ENCODE measurements around the gene WWOX. TPM values are rescaled to one million over a fixed set of nuclear protein-coding genes. Genes with fewer than 3 reads are reported as not detected.

The WWOX gene
- total RNA-seq, 2 experiments from 2014 or later = 14.3 to 16.5 TPM

GRCh38 chr16:78108451-78108850 lies 9.0 kb downstream of the WWOX start:
- intact Hi-C loops (cut with micrococcal nuclease) = no loop called here
- Mint-ChIP-seq H3K9me3 (no peaks in the 10 kb centered on the region), H3K36me3 (peaks cover 4% of the 10 kb centered on the region), H3K4me3 (no peak overlapping the region), H3K27ac (no peak overlapping the region), H3K4me1 (ENCODE audit: low read depth) (peaks cover 2% of the 10 kb centered on the region), H3K27me3 (no peaks in the 10 kb centered on the region)
- CTCF ChIA-PET = interaction anchor here (0.7 kb wide), 1 partner anchor 14 kb away, joined by 3 read pairs; no protein-coding TSS in a partner anchor
- DNase-seq = no peak
- POLR2A ChIA-PET = no interaction called here

GRCh38 chr16:78113258-78113657 lies 13.8 kb downstream of the WWOX start:
- no peaks in the 10 kb centered on the region for H3K9me3 Mint-ChIP-seq
- H3K4me1 Mint-ChIP-seq (ENCODE audit: low read depth) = no peaks in the 10 kb centered on the region
- DNase-seq = no peak
- H3K36me3 Mint-ChIP-seq = peaks cover 6% of the 10 kb centered on the region
- POLR2A ChIA-PET = no interaction called here
- CTCF ChIA-PET = no interaction called here
- no peak overlapping the region for H3K27ac Mint-ChIP-seq
- no peak overlapping the region for H3K4me3 Mint-ChIP-seq
- intact Hi-C loops (cut with micrococcal nuclease) = no loop called here
- H3K27me3 Mint-ChIP-seq = no peaks in the 10 kb centered on the region

GRCh38 chr16:78115659-78116058 lies 16.2 kb downstream of the WWOX start:
- DNase-seq = no peak
- POLR2A ChIA-PET = no interaction called here
- no peaks in the 10 kb centered on the region for H3K9me3 Mint-ChIP-seq
- peaks cover 6% of the 10 kb centered on the region for H3K36me3 Mint-ChIP-seq
- H3K27ac Mint-ChIP-seq = no peak overlapping the region
- H3K4me3 Mint-ChIP-seq = no peak overlapping the region
- no peaks in the 10 kb centered on the region for H3K27me3 Mint-ChIP-seq
- intact Hi-C loops (cut with micrococcal nuclease) = no loop called here
- H3K4me1 Mint-ChIP-seq (ENCODE audit: low read depth) = no peaks in the 10 kb centered on the region
- CTCF ChIA-PET = interaction anchor here (1.5 kb wide), 1 partner anchor 9 kb away, joined by 3 read pairs; no protein-coding TSS in a partner anchor

- intact Hi-C loops (cut with micrococcal nuclease) = no loop called here
- Mint-ChIP-seq H3K4me1 (ENCODE audit: low read depth) (no peaks in the 10 kb centered on the region), H3K9me3 (no peaks in the 10 kb centered on the region), H3K4me3 (no peak overlapping the region), H3K27me3 (no peaks in the 10 kb centered on the region), H3K36me3 (peaks cover 8% of the 10 kb centered on the region), H3K27ac (no peak overlapping the region)
- POLR2A ChIA-PET = no interaction called here
- DNase-seq = no peak
- CTCF ChIA-PET = no interaction called here
Measured at GRCh38 chr16:78116946-78117345, 17.5 kb downstream of the WWOX start.

GRCh38 chr16:78117391-78117790 lies 17.9 kb downstream of the WWOX start:
- H3K4me3 Mint-ChIP-seq = no peak overlapping the region
- no peak overlapping the region for H3K27ac Mint-ChIP-seq
- intact Hi-C loops (cut with micrococcal nuclease) = no loop called here
- ChIA-PET CTCF (no interaction called here), POLR2A (no interaction called here)
- DNase-seq = no peak
- H3K4me1 Mint-ChIP-seq (ENCODE audit: low read depth) = no peaks in the 10 kb centered on the region
- H3K36me3 Mint-ChIP-seq = peaks cover 8% of the 10 kb centered on the region
- no peaks in the 10 kb centered on the region for H3K9me3 Mint-ChIP-seq
- no peaks in the 10 kb centered on the region for H3K27me3 Mint-ChIP-seq

DNA sequence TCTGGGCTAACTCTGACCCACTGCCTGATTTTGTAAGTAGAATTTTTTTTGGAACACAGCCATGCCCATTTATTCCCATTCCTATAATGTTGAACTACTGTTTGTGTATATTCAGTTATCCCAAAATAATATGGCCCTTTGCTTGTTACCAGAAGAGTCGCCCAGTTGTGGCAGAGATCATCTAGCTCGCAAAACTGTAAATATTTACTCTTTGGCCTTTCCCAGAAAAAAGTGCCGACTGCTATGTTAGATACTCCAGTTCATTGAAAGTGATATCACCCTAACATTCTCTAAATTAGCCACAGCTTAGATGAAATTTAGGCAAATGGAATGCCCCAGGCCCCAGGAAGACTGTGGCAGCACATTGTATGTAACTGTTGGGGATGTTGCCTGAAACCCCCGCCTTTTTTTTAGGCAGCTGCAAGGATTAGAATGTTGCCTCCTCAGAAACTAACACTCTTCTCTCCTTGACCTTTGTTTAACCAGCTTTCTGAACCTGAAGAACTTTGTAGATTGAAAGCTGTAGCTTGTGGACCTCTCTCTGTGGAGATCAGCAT lies 19.1 kb downstream of the WWOX start:
- Mint-ChIP-seq H3K27ac (no peak overlapping the region), H3K27me3 (no peaks in the 10 kb centered on the region), H3K4me1 (ENCODE audit: low read depth) (peaks cover 2% of the 10 kb centered on the region), H3K4me3 (no peak overlapping the region), H3K9me3 (no peaks in the 10 kb centered on the region), H3K36me3 (peaks cover 8% of the 10 kb centered on the region)
- POLR2A ChIA-PET = no interaction called here
- CTCF ChIA-PET = interaction anchor here (1.3 kb wide), 1 partner anchor 118 kb away, joined by 3 read pairs; no protein-coding TSS in a partner anchor
- no peak for DNase-seq
- intact Hi-C loops (cut with micrococcal nuclease) = no loop called here

- no peaks in the 10 kb centered on the region for H3K27me3 Mint-ChIP-seq
- no peak overlapping the region for H3K27ac Mint-ChIP-seq
- ChIA-PET CTCF (interaction anchor here (0.8 to 3.5 kb wide), 4 partner anchors 15 to 114 kb away, joined by 3 to 15 read pairs (median 6); no protein-coding TSS in a partner anchor), POLR2A (no interaction called here)
- H3K4me1 Mint-ChIP-seq (ENCODE audit: low read depth) = peaks cover 7% of the 10 kb centered on the region
- H3K36me3 Mint-ChIP-seq = peaks cover 5% of the 10 kb centered on the region
- intact Hi-C loops (cut with micrococcal nuclease) = loop anchor here (1.0 to 10.0 kb wide), 3 partner anchors 112 to 1482 kb away; partner anchors contain the start of gene MAF
- no peaks in the 10 kb centered on the region for H3K9me3 Mint-ChIP-seq
- peak overlapping the region; percentile 31 for H3K4me3 Mint-ChIP-seq
- peak; percentile 28 for DNase-seq
Measured at GRCh38 chr16:78122774-78123315, 23.4 kb downstream of the WWOX start.

DNA sequence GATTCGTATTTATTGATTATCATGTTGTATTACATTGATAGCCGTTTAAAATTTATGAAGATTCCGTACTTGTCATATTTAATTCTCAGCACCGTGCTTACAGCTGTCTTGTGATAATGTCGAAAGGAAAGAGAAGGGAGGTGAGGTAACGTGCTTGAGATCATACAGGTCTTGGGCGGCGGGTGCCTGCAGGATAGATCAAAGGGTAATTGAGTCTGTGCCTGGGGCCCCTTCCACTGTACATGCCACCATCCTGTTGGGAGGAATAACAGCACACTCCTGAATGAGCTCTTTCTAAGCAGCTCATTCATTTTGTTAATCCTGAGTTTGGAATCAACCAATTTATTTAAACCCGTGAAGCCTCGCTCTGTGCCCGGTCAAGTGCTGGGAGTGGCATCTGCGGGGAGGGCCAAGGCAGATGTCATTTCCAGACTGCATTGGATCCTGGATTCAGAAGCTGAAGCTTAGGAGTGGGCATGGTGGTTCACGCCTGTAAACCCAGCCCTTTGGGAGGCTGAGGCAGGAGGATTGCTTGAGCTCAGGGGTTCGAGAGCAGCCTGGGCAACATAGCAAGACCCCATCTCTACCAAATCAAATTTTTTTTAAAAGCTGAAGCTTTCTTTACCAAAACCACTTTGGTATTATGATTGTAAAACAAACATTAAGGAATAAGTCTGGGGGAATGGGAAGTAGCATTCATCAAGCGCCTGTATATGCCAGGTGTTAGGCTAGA lies 25.8 kb downstream of the WWOX start:
- no peak for DNase-seq
- intact Hi-C loops (cut with micrococcal nuclease) = loop anchor here (10.0 kb wide), 1 partner anchor 1480 kb away; the partner anchor contains the start of gene MAF
- no peak overlapping the region for H3K27ac Mint-ChIP-seq

GRCh38 chr16:78126662-78127061 lies 27.2 kb downstream of the WWOX start:
- Mint-ChIP-seq H3K27ac (no peak overlapping the region), H3K4me3 (no peak overlapping the region), H3K36me3 (peaks cover 6% of the 10 kb centered on the region), H3K27me3 (no peaks in the 10 kb centered on the region), H3K4me1 (ENCODE audit: low read depth) (peaks cover 7% of the 10 kb centered on the region), H3K9me3 (peaks cover 6% of the 10 kb centered on the region)
- intact Hi-C loops (cut with micrococcal nuclease) = loop anchor here (10.0 kb wide), 1 partner anchor 1478 kb away; the partner anchor contains the start of gene MAF
- CTCF ChIA-PET = interaction anchor here (1.4 kb wide), 1 partner anchor 110 kb away, joined by 3 read pairs; no protein-coding TSS in a partner anchor
- POLR2A ChIA-PET = no interaction called here
- no peak for DNase-seq

More for the DNA sequence above, 25.8 kb downstream of the WWOX start:
- peaks cover 6% of the 10 kb centered on the region for H3K9me3 Mint-ChIP-seq
- ChIA-PET POLR2A (no interaction called here), CTCF (interaction anchor here (1.1 to 3.5 kb wide), 6 partner anchors 9 to 112 kb away, joined by 3 to 15 read pairs (median 6); partner anchors contain the start of gene WWOX)
- H3K36me3 Mint-ChIP-seq = peaks cover 7% of the 10 kb centered on the region
- H3K4me1 Mint-ChIP-seq (ENCODE audit: low read depth) = peaks cover 7% of the 10 kb centered on the region
- no peaks in the 10 kb centered on the region for H3K27me3 Mint-ChIP-seq
- H3K4me3 Mint-ChIP-seq = no peak overlapping the region

GRCh38 chr16:78127130-78127529 lies 27.7 kb downstream of the WWOX start:
- Mint-ChIP-seq H3K27ac (no peak overlapping the region), H3K4me1 (ENCODE audit: low read depth) (peaks cover 7% of the 10 kb centered on the region), H3K27me3 (no peaks in the 10 kb centered on the region), H3K9me3 (peaks cover 6% of the 10 kb centered on the region), H3K4me3 (no peak overlapping the region), H3K36me3 (peaks cover 6% of the 10 kb centered on the region)
- DNase-seq = no peak
- CTCF ChIA-PET = interaction anchor here (1.4 kb wide), 1 partner anchor 109 kb away, joined by 3 read pairs; no protein-coding TSS in a partner anchor
- POLR2A ChIA-PET = no interaction called here
- intact Hi-C loops (cut with micrococcal nuclease) = loop anchor here (10.0 kb wide), 1 partner anchor 1478 kb away; the partner anchor contains the start of gene MAF

GRCh38 chr16:78128913-78129312 lies 29.5 kb downstream of the WWOX start:
- H3K36me3 Mint-ChIP-seq = peaks cover 6% of the 10 kb centered on the region
- no peaks in the 10 kb centered on the region for H3K27me3 Mint-ChIP-seq
- peaks cover 5% of the 10 kb centered on the region for H3K4me1 Mint-ChIP-seq (ENCODE audit: low read depth)
- intact Hi-C loops (cut with micrococcal nuclease) = loop anchor here (10.0 kb wide), 1 partner anchor 1476 kb away; the partner anchor contains the start of gene MAF
- ChIA-PET CTCF (no interaction called here), POLR2A (no interaction called here)
- no peak overlapping the region for H3K27ac Mint-ChIP-seq
- H3K9me3 Mint-ChIP-seq = peaks cover 6% of the 10 kb centered on the region
- no peak overlapping the region for H3K4me3 Mint-ChIP-seq
- DNase-seq = no peak

GRCh38 chr16:78129349-78129748 lies 29.9 kb downstream of the WWOX start:
- no peaks in the 10 kb centered on the region for H3K27me3 Mint-ChIP-seq
- no peak for DNase-seq
- no peak overlapping the region for H3K4me3 Mint-ChIP-seq
- peaks cover 5% of the 10 kb centered on the region for H3K4me1 Mint-ChIP-seq (ENCODE audit: low read depth)
- peaks cover 6% of the 10 kb centered on the region for H3K36me3 Mint-ChIP-seq
- intact Hi-C loops (cut with micrococcal nuclease) = loop anchor here (10.0 kb wide), 1 partner anchor 1475 kb away; the partner anchor contains the start of gene MAF
- ChIA-PET CTCF (no interaction called here), POLR2A (no interaction called here)
- H3K9me3 Mint-ChIP-seq = peaks cover 6% of the 10 kb centered on the region
- no peak overlapping the region for H3K27ac Mint-ChIP-seq
